GM19035 (cell line): Measurements from ENCODE around the gene ATP5ME.
A peak's percentile ranks its signal among the peaks of the same experiment; 100 is the strongest.
"Not testable (repeated sequence)": the region's sequence is repeated elsewhere in the genome, so short reads cannot be mapped to it uniquely, and the experiment has no call there.

Source experiments
- ATAC-seq: cut with Tn5 transposase; IDR thresholded peaks from one replicate; pipeline ENCODE4 v1.9.1; 2021; ENCODE audit not compliant: unreplicated experiment

Gene ATP5ME

GRCh38 chr4:674172-675035 lies at the start of gene ATP5ME, which contains the start of gene MYL5:
TSS of gene ATP5ME (minus strand) at chr4:674276. CDS start at chr4:674247, 29 bp downstream.
TSS of gene MYL5 (plus strand) at chr4:674542. CDS start at chr4:678027, 3,485 bp downstream.
- ATAC-seq: peak; percentile 79

GRCh38 chr4:722851-723360 lies 48.8 kb upstream of the ATP5ME start:
- no peak for ATAC-seq

- ATAC-seq: no peak
Observed at GRCh38 chr4:722169-722725, 48.2 kb upstream of the ATP5ME start.

GRCh38 chr4:721261-722168 lies 47.4 kb upstream of the ATP5ME start:
- no peak for ATAC-seq

GRCh38 chr4:720111-720860 lies 46.2 kb upstream of the ATP5ME start:
- no peak for ATAC-seq

- no peak for ATAC-seq
Observed at GRCh38 chr4:718460-718859, 44.4 kb upstream of the ATP5ME start.

- no peak for ATAC-seq
Observed at GRCh38 chr4:717601-718320, 43.7 kb upstream of the ATP5ME start.

- no peak for ATAC-seq
Observed at GRCh38 chr4:714087-714486, 40.0 kb upstream of the ATP5ME start.

- no peak for ATAC-seq
Observed at GRCh38 chr4:712916-713632, 39.0 kb upstream of the ATP5ME start.

GRCh38 chr4:712093-712492 lies 38.0 kb upstream of the ATP5ME start:
- no peak for ATAC-seq

GRCh38 chr4:710916-711315 lies 36.8 kb upstream of the ATP5ME start:
- ATAC-seq: no peak

GRCh38 chr4:710116-710515 lies 36.0 kb upstream of the ATP5ME start:
- ATAC-seq: no peak

- no peak for ATAC-seq
Observed at GRCh38 chr4:709348-709747, 35.3 kb upstream of the ATP5ME start.

GRCh38 chr4:708631-708933 lies 34.5 kb upstream of the ATP5ME start:
- no peak for ATAC-seq

- ATAC-seq: no peak
Observed at GRCh38 chr4:707929-708630, 34.0 kb upstream of the ATP5ME start.

GRCh38 chr4:706834-707598 lies 32.9 kb upstream of the ATP5ME start:
- no peak for ATAC-seq

- ATAC-seq: not testable (repeated sequence)
Observed at GRCh38 chr4:706083-706633, 32.1 kb upstream of the ATP5ME start.
